GM21423 (cell line): Measurements from ENCODE around the gene UNC5B.

Source experiments
- ATAC-seq: cut with Tn5 transposase; IDR thresholded peaks from one replicate; pipeline ENCODE4 v1.9.1; 2021; ENCODE audit warnings: mild to moderate bottlenecking, moderate library complexity; ENCODE audit not compliant: unreplicated experiment

The UNC5B gene

DNA sequence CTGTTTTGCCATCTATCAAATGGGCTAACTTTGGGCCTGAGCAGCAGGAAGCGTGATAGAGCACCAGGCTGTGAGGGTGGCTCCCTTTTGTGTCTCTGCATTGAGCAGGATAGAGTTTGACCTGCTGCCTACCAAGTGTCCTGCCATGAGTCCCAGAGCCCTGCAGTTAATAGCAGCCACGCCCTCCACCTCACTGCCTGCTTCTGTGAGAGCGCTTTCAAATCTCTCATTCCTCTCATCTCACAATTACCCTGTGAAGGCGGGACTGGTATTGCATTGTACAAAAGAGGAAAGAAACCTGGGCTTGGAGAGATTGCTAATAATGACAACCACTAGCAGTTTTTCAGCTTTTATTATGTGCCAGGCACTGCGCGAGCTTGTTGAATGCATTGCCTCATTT lies 39.9 kb downstream of the UNC5B start:
- ATAC-seq = no peak

- ATAC-seq = no peak
Measured at GRCh38 chr10:71253981-71254818, 41.8 kb downstream of the UNC5B start.

GRCh38 chr10:71254834-71255549 lies 42.6 kb downstream of the UNC5B start:
- ATAC-seq = no peak

DNA sequence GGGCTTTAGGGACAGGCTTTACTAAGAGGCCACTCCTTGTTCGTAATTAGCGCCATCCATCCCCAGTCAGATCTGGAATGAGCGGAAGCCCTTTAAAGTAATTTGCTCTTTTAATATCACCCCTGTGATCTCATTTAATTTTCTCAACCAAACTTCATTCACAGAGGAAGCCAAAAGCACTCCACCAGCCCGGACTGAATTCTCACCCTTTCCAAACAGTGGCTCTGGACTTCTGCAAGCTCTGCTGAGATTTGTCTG lies 43.1 kb downstream of the UNC5B start:
- no peak for ATAC-seq

GRCh38 chr10:71255808-71256660 lies 43.7 kb downstream of the UNC5B start:
- no peak for ATAC-seq

- no peak for ATAC-seq
Measured at GRCh38 chr10:71256661-71257318, 44.4 kb downstream of the UNC5B start.

GRCh38 chr10:71257319-71257997 lies 45.1 kb downstream of the UNC5B start:
- ATAC-seq = no peak

GRCh38 chr10:71258046-71258445 lies 45.7 kb downstream of the UNC5B start:
- no peak for ATAC-seq

DNA sequence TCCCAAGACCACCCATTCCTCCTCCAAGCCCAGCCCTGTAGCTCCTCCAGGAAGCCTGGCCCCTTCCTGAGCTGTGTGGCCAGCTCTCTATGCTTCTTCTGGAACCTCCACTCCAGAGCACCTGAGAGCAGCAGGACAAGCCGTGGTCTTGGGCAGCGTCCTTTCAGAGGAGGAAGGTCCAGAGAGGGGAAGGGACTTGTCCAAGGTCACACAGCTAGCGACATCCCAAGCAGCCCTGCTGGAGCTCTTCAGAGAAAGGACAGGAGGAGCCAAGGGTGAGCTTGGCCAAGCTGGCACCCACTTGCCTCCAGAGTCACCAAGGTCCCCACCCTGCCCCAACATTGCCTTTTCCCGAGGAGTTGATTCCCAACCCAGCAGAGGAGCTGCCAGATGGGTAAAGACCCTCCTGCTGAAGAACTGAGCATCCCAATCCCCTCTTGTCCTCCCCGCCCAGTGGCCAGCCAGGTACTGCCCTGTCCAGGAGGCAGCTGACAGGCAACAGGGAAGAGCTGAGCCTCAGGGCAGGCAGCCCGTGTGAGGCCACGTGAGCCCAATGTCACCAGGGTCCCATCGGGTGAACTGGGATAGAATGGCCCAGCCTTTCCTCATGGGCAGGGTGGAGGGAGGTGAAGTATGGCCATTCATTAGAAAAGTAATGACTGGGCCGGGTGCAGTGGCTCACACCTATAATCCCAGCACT lies 46.2 kb downstream of the UNC5B start:
- no peak for ATAC-seq

- no peak for ATAC-seq
Measured at GRCh38 chr10:71259282-71259681, 46.9 kb downstream of the UNC5B start.

DNA sequence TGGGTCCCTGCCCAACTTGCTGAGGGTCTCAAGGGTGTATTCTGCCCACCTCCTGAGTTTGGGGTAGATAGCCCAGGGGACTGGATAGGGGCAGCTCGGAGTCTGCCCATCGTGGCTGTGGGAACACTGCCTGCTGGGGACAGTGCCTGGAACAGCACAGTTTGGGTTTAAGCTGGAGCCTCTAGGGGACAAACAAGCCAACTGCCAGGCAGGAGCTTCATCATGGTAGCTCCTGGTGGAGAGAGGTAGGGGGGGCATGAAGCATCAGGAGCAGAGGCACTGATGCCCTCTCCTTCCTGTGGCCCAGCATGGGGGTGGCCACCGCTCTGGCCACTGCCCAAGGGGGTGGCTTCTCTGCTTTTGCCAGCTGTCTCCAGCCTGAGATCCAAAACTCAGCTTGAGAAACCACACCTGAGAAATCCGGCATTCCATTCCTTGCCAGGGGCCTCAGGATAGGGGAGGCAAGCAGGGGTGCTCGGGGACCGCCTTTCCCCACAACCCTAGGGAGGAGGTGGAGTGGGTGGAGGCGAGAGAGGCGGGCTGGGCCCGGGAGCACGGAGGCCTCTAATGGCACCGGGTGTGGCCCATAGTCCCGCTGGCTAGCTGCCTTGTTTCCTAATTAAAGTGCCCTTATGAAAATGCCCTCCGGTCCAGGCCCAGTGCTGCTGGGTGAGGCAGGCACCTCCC lies 47.6 kb downstream of the UNC5B start:
- ATAC-seq = no peak

GRCh38 chr10:71260622-71261325 lies 48.4 kb downstream of the UNC5B start:
- no peak for ATAC-seq

DNA sequence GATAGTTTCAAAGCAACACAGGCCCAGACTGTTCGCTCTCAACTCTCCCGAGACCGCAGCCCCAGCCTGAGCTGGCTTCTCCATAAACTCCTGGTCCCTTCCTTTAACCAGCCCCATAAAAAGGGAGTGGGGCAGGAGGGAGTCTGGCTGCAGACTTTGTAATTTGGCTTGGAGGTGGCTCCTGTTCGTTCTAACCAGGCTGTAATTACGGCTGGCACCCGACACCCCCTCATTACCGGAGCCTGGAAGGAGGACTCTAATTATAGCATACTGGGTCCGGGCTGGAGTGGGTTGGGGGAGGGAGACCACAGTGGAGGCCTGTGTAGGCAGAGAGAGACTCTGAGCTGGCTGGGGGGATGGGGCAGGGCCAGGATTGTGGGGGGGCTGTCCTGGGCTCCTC lies 49.7 kb downstream of the UNC5B start:
- no peak for ATAC-seq

GRCh38 chr10:71262817-71263216 lies 50.4 kb downstream of the UNC5B start:
- ATAC-seq = no peak

DNA sequence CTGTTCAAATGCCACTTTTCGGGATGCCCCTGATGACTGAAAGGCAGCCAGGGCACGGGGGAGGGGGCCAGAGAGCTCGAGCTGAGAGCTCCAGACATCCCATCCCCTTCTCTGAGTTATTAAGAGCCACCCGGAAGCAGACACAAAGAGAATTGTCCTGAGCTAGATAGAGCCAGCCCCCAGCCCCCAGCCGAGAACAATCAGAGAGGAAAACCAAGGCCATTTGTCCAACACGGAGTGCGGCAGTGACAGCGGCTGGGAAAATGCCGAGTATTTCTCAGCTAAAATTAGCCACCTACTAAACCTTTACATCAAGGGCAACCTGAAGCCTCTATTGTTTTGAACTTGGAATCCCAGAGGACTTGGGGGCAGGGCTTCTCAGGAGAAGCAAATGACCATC lies 51.0 kb downstream of the UNC5B start:
- no peak for ATAC-seq

DNA sequence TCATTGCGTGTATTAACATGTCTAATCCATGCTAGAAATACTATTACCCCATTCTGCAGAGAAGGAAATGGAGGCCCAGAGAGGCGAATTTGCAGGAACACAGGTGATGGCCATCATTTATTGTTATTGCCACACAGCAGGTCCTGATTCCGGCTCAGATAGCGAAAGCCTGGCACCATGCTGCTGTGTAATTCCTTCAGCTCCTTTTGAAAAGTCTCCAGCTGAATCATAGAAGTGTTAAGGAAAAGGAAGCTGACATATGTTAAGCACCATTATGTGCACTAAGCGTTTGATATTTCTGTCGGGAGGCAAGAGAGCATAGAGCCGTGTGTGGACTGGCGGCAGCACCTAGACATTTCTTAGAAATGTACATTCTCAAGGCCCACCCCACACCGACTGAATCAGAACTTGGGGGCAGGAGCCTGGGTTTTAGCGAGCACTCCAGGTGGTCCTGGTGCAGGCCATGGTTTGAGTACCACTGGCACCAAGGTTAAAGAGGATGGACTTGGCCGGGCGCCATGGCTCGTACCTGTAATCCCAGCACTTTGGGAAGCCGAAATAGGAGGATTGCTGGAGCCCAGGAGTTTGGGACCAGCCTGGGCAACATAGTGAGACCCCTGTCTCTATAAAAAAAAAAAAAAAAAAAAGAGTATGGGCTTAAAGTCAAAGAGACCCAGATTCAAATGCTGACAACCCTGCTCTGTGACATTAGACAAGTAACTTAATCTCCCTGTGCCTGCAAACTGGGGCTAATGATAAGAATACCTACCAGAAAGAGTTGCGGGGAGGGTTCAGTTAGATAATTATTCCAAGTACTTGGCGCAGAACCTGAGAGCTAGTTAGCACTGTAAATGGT lies 52.2 kb downstream of the UNC5B start:
- ATAC-seq = no peak

DNA sequence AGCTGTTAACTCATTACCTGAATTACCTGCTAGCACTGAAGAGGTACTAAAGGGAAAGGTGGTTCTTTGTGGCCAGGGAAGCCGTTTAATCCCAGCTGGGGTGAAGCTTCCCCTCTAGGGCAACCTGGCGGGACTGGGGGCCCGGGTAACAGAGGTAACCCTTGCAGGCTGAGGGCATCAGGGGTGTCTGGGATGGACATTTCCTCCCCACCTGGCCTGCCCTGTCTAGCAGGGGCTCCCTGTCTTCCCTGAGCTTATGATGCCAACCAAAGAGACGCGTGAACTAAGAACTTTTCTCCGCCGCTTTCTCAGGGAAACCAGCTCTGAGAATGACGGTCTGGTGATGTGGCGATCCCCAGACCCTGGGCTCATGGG lies 52.8 kb downstream of the UNC5B start:
- ATAC-seq = no peak

GRCh38 chr10:71265618-71266146 lies 53.3 kb downstream of the UNC5B start:
- no peak for ATAC-seq
